DMS79 treated with DMSO at 0.1 percent for 48 hours (cell line): ENCODE measurements around the gene COL24A1.
"Not testable (repeated sequence)": the region's sequence is repeated elsewhere in the genome, so short reads cannot be mapped to it uniquely, and the experiment has no call there.

Experiments used
- DNase-seq: peaks from one replicate; lab custom pipeline; 2025; lab: John Stamatoyannopoulos, UW

COL24A1 gene

GRCh38 chr1:85984636-85985035, 171.9 kb downstream of the COL24A1 start:
- no peak for DNase-seq

DNA sequence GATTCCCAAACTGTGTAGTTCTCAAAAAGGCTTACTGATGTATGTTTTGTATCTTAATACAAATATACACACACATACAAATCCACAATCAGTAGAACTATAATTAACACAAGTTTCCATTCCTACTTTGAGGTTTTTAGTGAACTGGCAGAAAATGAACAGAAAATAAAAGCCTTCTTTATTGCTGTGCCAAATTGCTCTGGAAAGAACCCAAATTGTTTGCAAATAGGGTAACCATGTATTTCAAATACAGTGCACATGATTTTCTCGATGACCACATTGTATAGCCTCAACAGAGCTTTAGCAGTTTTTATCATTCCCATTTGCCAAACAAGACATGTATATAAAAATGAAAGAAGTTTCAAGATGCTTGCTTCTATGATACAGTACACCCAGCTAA, 173.3 kb downstream of the COL24A1 start:
- DNase-seq = no peak

GRCh38 chr1:85976516-85977205, 179.9 kb downstream of the COL24A1 start:
- no peak for DNase-seq

DNA sequence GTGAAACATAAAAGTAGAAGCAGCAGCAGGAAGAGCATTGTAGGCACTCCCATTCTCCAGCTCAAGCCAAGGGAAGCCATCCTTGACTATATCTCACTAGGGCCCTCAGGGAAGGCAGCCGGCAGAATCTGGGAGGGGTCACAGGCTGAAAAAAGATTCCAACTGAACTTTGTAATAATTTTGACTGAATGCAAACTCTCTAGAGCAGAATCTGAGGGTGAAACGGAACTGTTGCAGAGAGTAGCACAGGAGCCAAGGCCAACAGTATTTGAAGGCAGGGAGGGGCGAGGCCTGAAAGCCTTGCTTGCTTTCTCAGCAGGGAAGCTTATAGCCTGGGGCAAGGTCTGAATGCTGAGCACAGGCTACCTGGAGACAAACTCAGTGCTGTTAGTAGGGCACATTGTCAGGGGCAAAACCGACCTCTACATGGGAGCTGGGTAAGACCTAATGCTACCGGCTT, 180.6 kb downstream of the COL24A1 start:
- no peak for DNase-seq

DNA sequence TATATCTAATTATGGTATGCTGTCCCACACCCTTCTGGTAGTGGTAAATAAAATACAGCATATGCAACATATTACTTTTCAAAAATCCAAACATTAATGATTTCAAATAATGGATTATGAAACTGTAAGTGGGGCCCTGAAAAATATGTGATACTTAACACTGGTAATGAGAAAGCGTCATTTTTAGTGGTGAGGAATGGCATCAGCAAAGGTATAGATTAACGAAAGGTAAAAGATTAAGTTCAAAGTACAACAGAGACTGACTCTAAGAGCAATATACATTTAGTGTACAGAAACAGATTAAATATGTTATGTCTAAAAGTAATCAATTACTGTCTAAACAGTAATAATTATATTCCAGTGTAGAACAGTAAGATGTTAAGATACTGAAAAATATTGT, 194.1 kb downstream of the COL24A1 start:
- DNase-seq = no peak

DNA sequence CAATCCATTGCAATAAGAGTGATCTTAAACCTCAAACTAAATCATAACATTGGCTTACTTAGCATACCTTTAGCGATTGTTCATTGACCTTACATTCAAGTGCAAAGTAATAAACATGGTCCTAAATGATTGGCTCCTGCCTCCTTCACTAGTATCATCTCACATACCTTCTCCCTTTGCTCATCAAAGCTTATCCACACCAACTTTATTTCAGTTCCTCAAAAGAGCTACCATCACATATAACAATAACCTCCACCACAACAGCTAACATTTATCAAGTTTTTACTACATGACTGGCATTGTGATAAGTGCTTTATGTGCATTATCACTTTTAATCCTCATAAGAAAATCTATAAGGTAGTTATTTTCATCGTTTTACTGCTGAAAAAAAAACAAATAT, 198.8 kb downstream of the COL24A1 start:
- DNase-seq = no peak

DNA sequence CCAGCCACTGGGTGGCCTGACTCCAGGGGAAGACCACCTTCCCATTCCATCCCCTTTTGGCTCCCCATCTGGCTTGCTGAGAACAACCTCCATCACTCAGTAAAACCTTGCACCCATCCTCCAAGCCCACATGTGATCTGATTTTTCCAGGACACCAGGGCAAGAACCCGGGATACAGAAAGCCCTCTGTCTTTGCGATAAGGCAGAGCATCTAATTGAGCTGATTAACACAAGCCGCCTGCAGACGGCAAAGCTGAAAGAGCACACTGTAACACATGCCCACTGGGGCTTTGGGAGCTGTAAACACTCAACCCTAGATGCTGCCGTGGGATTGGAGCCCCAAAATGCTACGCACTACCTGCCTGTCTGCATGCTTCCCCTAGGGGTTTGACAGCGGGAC, 201.4 kb downstream of the COL24A1 start:
- DNase-seq = not testable (repeated sequence)

GRCh38 chr1:85952460-85952859, 204.1 kb downstream of the COL24A1 start:
- no peak for DNase-seq

- no peak for DNase-seq
Observed at GRCh38 chr1:85947186-85947585, 209.4 kb downstream of the COL24A1 start.

DNA sequence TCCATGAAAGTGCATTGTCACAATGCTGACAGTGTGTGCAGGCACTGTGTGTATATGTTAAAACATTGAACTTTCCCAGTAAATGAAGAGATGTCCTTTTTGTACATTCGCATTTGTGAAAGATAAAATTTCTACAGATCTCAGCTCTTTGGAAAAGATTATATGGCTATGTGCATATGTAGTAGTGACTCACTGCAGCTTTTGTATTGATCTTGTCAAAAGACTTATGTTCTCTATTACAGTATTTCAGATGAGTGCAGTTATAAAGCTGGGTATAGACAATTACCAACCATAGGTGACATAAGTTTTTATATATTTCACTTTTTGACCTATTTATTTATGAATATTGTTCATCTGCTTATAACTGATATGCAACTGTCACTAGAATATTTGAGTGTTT, 212.6 kb downstream of the COL24A1 start:
- DNase-seq = no peak

GRCh38 chr1:85943526-85943925, 213.0 kb downstream of the COL24A1 start:
- no peak for DNase-seq

DNA sequence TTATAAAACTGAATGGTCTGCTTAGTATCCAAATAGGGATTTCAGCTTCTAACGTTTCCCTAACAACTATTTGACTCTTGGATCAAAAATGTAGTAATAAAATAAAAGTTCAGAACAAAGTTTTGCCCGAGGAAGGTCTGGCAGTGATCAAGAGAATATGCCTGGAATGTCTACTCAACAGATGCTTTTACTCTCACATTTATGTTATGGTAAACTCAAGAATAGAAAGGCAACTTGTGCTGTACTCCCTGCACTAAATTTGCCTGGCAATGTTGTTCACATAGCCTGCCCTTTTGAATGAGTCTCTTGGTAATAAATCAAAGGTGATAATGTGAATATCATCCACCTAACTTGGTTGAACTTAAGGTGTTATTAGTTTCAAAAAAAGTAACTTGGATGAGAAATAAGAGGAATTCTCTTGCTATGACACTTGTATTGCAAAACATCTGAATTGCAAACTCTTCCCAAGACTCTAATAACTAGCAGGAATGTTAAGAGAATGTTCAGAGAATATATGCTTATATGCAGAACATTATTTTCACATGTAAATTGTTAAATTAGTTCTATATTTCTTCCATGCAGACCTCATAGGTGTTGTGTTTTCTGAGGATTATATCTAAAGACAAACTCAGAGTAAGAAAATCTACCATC, 215.8 kb downstream of the COL24A1 start:
- DNase-seq = no peak

DNA sequence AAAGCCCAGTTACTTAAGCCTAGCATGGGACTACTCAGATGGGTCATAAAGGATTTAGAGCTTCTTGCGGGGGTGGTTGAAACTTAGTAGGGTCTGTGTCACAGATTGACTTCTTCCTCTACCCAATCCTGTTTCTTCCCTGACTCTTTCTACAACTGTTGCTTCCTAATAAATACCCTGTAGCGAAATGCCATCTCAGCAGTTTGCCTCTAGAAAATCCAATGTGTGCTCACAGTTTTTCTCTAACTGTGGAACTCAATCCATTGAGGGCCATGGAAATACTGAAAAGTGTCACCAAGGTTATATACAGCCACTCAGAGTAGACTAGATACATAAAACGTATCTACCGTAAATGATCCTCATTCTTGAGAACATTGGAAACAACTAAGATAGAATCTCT, 217.7 kb downstream of the COL24A1 start:
- no peak for DNase-seq

DNA sequence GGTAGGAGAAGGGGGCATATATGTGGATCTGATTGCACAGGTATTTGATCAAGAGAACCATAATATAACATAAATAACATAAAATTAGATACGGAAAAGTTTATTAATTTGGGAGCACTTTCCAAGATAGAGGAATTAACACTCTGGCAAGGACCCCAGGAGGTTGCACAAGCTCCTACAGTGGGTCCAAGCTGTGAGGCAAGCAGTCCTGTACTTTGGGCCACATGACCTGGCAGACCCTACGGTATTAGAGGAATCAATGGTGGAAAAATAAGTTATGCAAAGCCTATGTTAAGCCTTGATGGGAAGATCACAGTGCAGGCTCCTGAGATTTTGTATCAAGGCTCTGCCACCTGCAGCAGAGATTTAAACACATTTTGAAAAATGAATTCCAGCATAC, 220.1 kb downstream of the COL24A1 start:
- DNase-seq = no peak

DNA sequence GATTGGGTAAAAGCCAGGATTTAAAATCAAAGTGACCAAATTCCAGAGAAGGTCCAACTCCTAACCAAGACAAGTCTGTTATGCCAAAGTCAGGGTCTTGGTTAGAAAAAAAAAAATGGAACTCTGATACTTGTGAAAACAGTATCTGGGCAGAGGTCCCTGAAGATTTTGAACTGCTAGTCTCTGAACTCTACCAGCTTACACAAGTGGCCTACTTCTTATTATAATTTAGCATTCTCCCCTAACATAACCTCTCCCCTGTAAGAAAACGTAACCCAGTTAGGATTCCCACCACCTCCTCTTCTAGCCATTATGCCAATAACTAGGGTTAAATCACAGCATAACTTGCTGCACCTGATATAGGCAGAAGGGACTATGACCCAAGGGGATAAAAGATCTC, 220.5 kb downstream of the COL24A1 start:
- DNase-seq = no peak

DNA sequence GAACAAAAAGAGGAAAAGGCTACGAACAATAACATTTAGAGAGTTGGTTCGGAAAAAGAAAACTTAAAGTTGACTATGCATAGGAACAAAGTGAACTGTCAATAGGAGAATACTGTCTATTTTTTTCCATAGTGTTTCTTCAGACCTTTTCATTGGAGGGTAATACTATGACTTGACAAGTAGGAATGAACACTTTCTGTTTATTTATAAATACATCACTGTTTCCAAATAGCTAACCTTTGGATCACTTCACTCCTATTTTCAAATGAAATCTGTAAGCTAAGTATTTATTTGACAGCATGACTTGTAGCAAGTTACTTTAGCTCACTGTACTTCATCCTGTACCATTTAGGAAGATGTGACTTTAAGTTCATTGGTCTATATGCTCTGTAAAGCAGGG, 221.3 kb downstream of the COL24A1 start:
- no peak for DNase-seq

- DNase-seq = no peak
Observed at GRCh38 chr1:85934516-85934915, 222.1 kb downstream of the COL24A1 start.

- no peak for DNase-seq
Observed at GRCh38 chr1:85933961-85934360, 222.6 kb downstream of the COL24A1 start.

GRCh38 chr1:85911742-85912141, 244.8 kb downstream of the COL24A1 start:
- DNase-seq = no peak

- no peak for DNase-seq
Observed at GRCh38 chr1:85900921-85901320, 255.7 kb downstream of the COL24A1 start.

DNA sequence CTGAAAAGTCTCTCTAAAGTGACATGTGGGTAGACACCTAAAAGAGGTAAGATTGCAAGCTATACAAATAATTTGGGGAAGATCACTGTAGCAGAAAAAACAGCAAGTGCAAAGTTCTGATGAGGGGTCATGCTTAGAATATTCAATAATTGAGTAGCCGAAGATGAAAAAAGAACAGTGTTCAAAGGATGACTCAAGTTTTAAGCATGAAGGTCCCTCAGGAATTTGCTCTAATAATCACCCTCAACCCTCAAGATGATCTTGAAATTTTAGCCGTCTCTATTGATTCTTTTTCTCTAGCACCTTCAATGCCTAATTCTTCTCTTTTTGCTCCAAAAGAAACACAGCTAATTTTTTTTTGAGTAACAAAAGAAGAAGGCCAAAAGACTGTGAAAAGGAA, 257.7 kb downstream of the COL24A1 start:
- DNase-seq = no peak

- no peak for DNase-seq
Observed at GRCh38 chr1:85894651-85895050, 261.9 kb downstream of the COL24A1 start.

DNA sequence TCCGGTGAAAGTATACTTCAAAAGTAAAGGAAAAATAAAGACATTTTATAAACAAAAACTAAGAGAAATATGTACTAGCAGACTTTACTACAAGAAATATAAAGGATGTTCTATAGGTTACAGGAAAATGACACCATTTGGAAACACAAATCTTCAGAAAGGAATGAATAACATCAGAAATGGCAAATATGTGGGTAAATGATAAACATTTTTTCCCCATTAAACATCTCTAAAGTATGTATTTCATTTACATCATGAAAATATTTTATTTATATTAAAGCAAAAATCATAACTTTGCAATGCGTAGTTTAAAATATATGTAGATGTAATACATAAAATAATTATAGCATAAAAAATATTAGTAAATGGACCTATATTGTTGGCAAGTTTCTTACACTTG, 264.2 kb downstream of the COL24A1 start:
- DNase-seq = no peak

DNA sequence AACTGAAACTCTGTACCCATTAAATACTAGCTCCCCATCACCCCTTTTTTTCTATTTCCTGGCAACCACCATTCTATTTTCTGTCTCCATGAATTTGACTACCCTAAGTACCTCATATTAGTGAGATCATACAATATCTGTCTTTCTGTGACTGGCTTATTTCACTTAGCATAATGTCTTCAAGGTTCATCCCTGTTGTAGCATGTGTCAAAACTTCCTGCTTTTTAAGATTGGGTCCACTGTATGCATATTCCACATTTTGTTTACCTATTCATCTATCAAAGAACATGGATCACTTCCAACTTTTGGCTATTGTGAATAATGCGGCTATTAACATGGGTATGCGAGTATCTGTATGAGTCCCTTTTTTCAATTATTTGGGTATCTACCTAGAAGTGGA, 266.7 kb downstream of the COL24A1 start:
- no peak for DNase-seq
